ENCODE data around the gene REG4.

REG4 gene

DNA sequence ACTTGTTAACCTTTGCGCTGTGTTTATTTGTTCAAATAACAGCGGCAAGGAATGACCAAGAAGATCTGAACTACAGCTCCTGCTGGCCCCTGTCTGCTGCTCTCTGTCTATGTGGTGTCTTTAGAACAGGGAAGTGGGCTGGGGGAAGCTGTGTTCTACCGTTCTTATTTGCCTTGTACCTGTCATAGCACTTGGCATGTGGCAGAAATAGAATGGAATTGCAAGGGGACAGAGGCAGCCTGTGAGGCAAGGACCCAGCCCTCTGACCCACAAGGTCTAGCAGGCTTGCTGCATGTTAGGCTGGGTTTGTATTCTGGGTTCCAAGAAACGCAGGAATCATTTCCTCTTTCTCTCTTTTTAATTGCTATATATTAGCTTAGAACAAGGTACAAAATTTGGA lies 63.2 kb downstream of the REG4 start:
- Histone ChIP-seq H3K9me3 (ENCODE audit: control insufficient read depth, insufficient read depth, low read depth, low read length) (no peaks in the 10 kb centered on the region), H3K4me1 (ENCODE audit: control insufficient read depth, insufficient read depth, low read length) (no peaks in the 10 kb centered on the region), H3K4me3 (ENCODE audit: low read depth, low read length) (no peak overlapping the region), H3K36me3 (ENCODE audit: control insufficient read depth in 2 of 2, insufficient read depth in 1 of 2, low read length in 2 of 2) (peaks cover 0 to 9% of the 10 kb centered on the region in 2 experiments; a peak in 1 of 3 replicates), H3K27ac (ENCODE audit: extremely low read depth, low read depth, low read length) (no peak overlapping the region)
- TF ChIP-seq ZNF184 (tag by site-specific recombination; IDR thresholded peaks at IDR 0.05), result no peak
- TF ChIP-seq ZNF138 (tag by site-specific recombination; IDR thresholded peaks at IDR 0.05; ENCODE audit: borderline replicate concordance), result no peak
- TF ChIP-seq KLF17 (tag by site-specific recombination; IDR thresholded peaks at IDR 0.05), result no peak
- no peak for TF ChIP-seq ZNF366 (tag by site-specific recombination; conservative IDR thresholded peaks at IDR 0.05)
- no peak for TF ChIP-seq ZXDB (tag by site-specific recombination; IDR thresholded peaks at IDR 0.05)
- TF ChIP-seq, protein P1, sequence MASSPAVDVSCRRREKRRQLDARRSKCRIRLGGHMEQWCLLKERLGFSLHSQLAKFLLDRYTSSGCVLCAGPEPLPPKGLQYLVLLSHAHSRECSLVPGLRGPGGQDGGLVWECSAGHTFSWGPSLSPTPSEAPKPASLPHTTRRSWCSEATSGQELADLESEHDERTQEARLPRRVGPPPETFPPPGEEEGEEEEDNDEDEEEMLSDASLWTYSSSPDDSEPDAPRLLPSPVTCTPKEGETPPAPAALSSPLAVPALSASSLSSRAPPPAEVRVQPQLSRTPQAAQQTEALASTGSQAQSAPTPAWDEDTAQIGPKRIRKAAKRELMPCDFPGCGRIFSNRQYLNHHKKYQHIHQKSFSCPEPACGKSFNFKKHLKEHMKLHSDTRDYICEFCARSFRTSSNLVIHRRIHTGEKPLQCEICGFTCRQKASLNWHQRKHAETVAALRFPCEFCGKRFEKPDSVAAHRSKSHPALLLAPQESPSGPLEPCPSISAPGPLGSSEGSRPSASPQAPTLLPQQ (tag by site-specific recombination; IDR thresholded peaks at IDR 0.05), result no peak
- ChIA-PET POLR2A (no interaction called here), CTCF (interaction anchor here (0.9 to 2.1 kb wide), 3 partner anchors 32 to 138 kb away, joined by 3 to 5 read pairs (median 4); no protein-coding TSS in a partner anchor)

- TF ChIP-seq ZFHX2 (tag by site-specific recombination; conservative IDR thresholded peaks at IDR 0.05) (0 out of 2 replicates have a peak, but pooled peaks have one; percentile 12), KLF8 (tag by site-specific recombination; IDR thresholded peaks at IDR 0.05) (no peak), KLF16 (tag by site-specific recombination; IDR thresholded peaks at IDR 0.05) (no peak), IKZF3 (tag by site-specific recombination; IDR thresholded peaks at IDR 0.05) (no peak), ZNF404 (tag by site-specific recombination; IDR thresholded peaks at IDR 0.05) (no peak), ZNF701 (tag by site-specific recombination; IDR thresholded peaks at IDR 0.05) (no peak), SP7 (tag by site-specific recombination; IDR thresholded peaks at IDR 0.05) (no peak)
- TF ChIP-seq, protein P2, sequence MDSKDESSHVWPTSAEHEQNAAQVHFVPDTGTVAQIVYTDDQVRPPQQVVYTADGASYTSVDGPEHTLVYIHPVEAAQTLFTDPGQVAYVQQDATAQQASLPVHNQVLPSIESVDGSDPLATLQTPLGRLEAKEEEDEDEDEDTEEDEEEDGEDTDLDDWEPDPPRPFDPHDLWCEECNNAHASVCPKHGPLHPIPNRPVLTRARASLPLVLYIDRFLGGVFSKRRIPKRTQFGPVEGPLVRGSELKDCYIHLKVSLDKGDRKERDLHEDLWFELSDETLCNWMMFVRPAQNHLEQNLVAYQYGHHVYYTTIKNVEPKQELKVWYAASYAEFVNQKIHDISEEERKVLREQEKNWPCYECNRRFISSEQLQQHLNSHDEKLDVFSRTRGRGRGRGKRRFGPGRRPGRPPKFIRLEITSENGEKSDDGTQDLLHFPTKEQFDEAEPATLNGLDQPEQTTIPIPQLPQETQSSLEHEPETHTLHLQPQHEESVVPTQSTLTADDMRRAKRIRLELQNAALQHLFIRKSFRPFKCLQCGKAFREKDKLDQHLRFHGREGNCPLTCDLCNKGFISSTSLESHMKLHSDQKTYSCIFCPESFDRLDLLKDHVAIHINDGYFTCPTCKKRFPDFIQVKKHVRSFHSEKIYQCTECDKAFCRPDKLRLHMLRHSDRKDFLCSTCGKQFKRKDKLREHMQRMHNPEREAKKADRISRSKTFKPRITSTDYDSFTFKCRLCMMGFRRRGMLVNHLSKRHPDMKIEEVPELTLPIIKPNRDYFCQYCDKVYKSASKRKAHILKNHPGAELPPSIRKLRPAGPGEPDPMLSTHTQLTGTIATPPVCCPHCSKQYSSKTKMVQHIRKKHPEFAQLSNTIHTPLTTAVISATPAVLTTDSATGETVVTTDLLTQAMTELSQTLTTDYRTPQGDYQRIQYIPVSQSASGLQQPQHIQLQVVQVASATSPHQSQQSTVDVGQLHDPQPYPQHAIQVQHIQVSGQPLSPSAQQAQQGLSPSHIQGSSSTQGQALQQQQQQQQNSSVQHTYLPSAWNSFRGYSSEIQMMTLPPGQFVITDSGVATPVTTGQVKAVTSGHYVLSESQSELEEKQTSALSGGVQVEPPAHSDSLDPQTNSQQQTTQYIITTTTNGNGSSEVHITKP (tag by site-specific recombination; IDR thresholded peaks at IDR 0.05), result no peak
- ChIA-PET POLR2A (no interaction called here), CTCF (interaction anchor here (0.6 to 2.1 kb wide), 5 partner anchors 62 to 222 kb away, joined by 3 to 5 read pairs (median 4); no protein-coding TSS in a partner anchor)
- peaks cover 0 to 15% of the 10 kb centered on the region in 2 experiments; a peak in 1 of 3 replicates for H3K36me3 ChIP-seq (ENCODE audit: control insufficient read depth in 2 of 2, insufficient read depth in 1 of 2, low read length in 2 of 2)
- no peaks in the 10 kb centered on the region for H3K4me1 ChIP-seq (ENCODE audit: control insufficient read depth, insufficient read depth, low read length)
- no peak overlapping the region for H3K27ac ChIP-seq (ENCODE audit: extremely low read depth, low read depth, low read length)
- H3K4me3 ChIP-seq (ENCODE audit: low read depth, low read length), result no peak overlapping the region
- H3K9me3 ChIP-seq (ENCODE audit: control insufficient read depth, insufficient read depth, low read depth, low read length), result no peaks in the 10 kb centered on the region
Observed at GRCh38 chr1:119747451-119747850, 63.8 kb downstream of the REG4 start.

DNA sequence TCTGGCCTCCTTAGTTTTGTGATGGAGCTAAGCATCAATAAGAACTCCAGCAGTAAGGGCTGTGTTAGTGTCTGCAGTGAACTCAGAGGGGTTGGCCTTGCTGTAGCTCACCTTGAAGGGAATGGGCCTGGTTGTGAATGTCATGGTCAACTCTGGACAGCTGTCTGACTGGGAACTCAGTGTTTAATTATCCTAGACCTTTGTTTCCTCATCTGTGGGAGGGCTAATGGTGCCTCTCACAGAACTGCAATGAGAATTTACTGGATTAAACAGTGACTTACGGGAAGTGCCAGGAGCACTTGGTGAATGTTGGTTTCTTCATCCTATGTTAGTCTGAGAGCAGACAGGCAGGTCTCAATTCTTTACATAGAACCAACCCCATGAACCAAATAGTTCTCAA lies 66.2 kb downstream of the REG4 start:
- ChIA-PET POLR2A (interaction anchor here (1.1 to 2.1 kb wide), 2 partner anchors 33 to 35 kb away, joined by 3 to 6 read pairs; partner anchors contain the start of gene PHGDH), CTCF (interaction anchor here (0.5 to 2.8 kb wide), 25 partner anchors 7 to 241 kb away, joined by 3 to 22 read pairs (median 5); partner anchors contain the start of gene HMGCS2)

More for the DNA sequence above, 66.2 kb downstream of the REG4 start:
- Histone ChIP-seq H3K36me3 (ENCODE audit: control insufficient read depth in 2 of 2, insufficient read depth in 1 of 2, low read length in 2 of 2) (peaks cover 0 to 40% of the 10 kb centered on the region in 2 experiments; a peak in 2 of 3 replicates), H3K4me1 (ENCODE audit: control insufficient read depth, insufficient read depth, low read length) (no peaks in the 10 kb centered on the region), H3K27ac (ENCODE audit: extremely low read depth, low read depth, low read length) (no peak overlapping the region), H3K4me3 (ENCODE audit: low read depth, low read length) (no peak overlapping the region), H3K9me3 (ENCODE audit: control insufficient read depth, insufficient read depth, low read depth, low read length) (no peaks in the 10 kb centered on the region)
- no peak for TF ChIP-seq ZNF248 (tag by site-specific recombination; IDR thresholded peaks at IDR 0.05)

Measured in HEK293 (cell line).